Kidney capillary endothelial cell (primary cell): ENCODE results near the gene SMTNL1.

Experiments
- DNase-seq: peaks from one replicate; pipeline ENCODE4 v3.0.0-alpha.2; 2018; ENCODE audit warnings: low spot score

Gene SMTNL1

GRCh38 chr11:57597461-57597915 is 60.1 kb downstream of the SMTNL1 start, which contains the start of gene SERPING1:
Gene SERPING1 (plus strand): TSS chr11:57597685. CDS start chr11:57598271, 586 bp downstream.
- DNase-seq, result no peak

GRCh38 chr11:57597916-57598830 is 60.8 kb downstream of the SMTNL1 start:
- DNase-seq, result no peak

- no peak for DNase-seq
These were observed 61.4 kb downstream of the SMTNL1 start for GRCh38 chr11:57598831-57599155.

GRCh38 chr11:57599381-57599780 is 62.0 kb downstream of the SMTNL1 start:
- DNase-seq, result no peak
